Sigmoid colon (tissue), 4 donors: ENCODE data around the gene VPREB1.
"Not testable (repeated sequence)": the region's sequence is repeated elsewhere in the genome, so short reads cannot be mapped to it uniquely, and the experiment has no call there.

Source experiments
- POLR2A ChIP-seq, 2 donors: fragments of 450-650 bp; IDR thresholded peaks; one replicate each; pipeline ENCODE4 v1.6.1; 2016; ENCODE audit warnings: antibody characterized with exemption in 2 of 2, mild to moderate bottlenecking in 2 of 2, moderate library complexity in 2 of 2
- POLR2AphosphoS5 ChIP-seq, 4 donors: sonication (generic); formaldehyde crosslinking; IDR thresholded peaks; one replicate each; pipeline ENCODE4 v1.6.1; 2017; ENCODE audit warnings: antibody characterized with exemption in 4 of 4
- TF ChIP-seq, protein P1 (sequence below), 4 experiments: fragments of 450-650 bp in 3 of 4; fragments of 200-600 bp in 1 of 4; IDR thresholded peaks; one replicate each; pipeline ENCODE4 v1.5.1; 2016 to 2019; ENCODE audit warnings: antibody characterized with exemption in 4 of 4, mild to moderate bottlenecking in 3 of 4, moderate library complexity in 2 of 4

DNA sequence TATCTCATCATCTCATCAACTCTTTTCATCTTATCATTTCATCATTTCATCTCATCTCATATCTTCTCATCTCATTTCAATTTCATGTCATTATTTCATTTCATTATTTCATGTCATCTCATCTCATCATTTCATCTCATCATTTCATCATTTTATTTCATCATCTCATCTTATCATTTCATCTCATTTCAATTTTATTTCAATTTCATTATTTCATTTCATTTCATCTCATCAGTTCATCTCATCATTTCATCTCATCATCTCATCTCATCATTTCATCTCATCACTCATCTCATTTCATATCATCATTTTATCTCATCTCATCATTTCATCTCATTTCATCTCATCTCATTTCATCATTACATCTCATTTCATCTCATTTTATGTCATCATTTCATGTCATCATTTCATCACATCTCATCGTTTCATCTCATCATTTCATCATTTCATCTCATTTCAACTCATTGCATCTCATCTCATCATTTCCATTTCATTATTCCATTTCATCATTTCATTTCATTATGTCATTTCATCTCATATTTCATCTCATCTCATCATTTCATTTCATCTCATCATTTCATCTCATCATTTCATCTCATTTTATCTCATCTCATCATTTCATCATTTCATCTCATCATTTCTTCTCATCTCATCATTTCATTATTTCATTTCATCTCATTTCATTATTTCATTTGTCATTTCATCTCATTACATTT, 42.0 kb downstream of the VPREB1 start:
- TF ChIP-seq, protein P1, sequence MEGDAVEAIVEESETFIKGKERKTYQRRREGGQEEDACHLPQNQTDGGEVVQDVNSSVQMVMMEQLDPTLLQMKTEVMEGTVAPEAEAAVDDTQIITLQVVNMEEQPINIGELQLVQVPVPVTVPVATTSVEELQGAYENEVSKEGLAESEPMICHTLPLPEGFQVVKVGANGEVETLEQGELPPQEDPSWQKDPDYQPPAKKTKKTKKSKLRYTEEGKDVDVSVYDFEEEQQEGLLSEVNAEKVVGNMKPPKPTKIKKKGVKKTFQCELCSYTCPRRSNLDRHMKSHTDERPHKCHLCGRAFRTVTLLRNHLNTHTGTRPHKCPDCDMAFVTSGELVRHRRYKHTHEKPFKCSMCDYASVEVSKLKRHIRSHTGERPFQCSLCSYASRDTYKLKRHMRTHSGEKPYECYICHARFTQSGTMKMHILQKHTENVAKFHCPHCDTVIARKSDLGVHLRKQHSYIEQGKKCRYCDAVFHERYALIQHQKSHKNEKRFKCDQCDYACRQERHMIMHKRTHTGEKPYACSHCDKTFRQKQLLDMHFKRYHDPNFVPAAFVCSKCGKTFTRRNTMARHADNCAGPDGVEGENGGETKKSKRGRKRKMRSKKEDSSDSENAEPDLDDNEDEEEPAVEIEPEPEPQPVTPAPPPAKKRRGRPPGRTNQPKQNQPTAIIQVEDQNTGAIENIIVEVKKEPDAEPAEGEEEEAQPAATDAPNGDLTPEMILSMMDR (IDR thresholded peaks at IDR 0.05): not testable (repeated sequence)
- not testable (repeated sequence) for TF ChIP-seq POLR2AphosphoS5, POLR2A (IDR thresholded peaks at IDR 0.05)
